ENCODE measurements around the gene GBF1. TPM values are rescaled to one million over a fixed set of nuclear protein-coding genes. Genes with fewer than 3 reads are reported as not detected.
A peak's percentile ranks its signal among the peaks of the same experiment; 100 is the strongest.

GBF1 gene
- total and polyA plus RNA-seq, 4 donors, result 6.0 to 27.2 (median 15.2) TPM

DNA sequence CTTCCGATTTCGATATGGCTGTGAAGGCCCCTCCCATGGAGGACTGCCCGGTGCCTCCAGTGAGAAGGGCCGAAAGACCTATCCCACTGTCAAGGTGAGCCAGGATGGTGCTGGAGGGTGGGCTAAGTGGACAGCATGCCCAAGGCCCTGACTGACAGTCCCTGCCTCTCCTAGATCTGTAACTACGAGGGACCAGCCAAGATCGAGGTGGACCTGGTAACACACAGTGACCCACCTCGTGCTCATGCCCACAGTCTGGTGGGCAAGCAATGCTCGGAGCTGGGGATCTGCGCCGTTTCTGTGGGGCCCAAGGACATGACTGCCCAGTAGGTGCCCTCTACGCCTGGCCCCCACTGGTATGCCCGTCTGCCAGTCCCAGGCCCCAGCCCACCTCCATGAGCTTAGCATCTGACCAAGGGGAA, 151.4 kb downstream of the GBF1 start:
- H3K4me1 ChIP-seq (ENCODE audit: control insufficient read depth in 4 of 4, insufficient read depth in 4 of 4, low read length in 3 of 4), result peaks cover 11 to 37% (median 17%) of the 10 kb centered on the region in 4 donors
- H3K36me3 ChIP-seq (ENCODE audit: control insufficient read depth in 4 of 4, insufficient read depth in 3 of 4, low read depth in 1 of 4, low read length in 3 of 4), result peaks cover 0 to 19% (median 2%) of the 10 kb centered on the region in 4 donors
- 93% methylated on average over 12 of the region's 12 CpGs for WGBS
- DNase-seq (ENCODE audit: low spot score), result no peak
- no peaks in the 10 kb centered on the region for H3K27me3 ChIP-seq (ENCODE audit: control insufficient read depth in 4 of 4, insufficient read depth in 4 of 4, low read length in 3 of 4)
- H3K4me3 ChIP-seq (ENCODE audit: low read depth in 1 of 3, low read length in 3 of 3), result peak overlapping the region in 1 of 3 donors; percentile 87
- no peak overlapping the region for H3K9ac ChIP-seq (ENCODE audit: low read depth in 1 of 2, low read length in 2 of 2)
- TF ChIP-seq FOXA1 (IDR thresholded peaks at IDR 0.05), result no peak
- no peak for TF ChIP-seq SP1 (IDR thresholded peaks at IDR 0.05)
- no peak for TF ChIP-seq FOXA2 (IDR thresholded peaks at IDR 0.05)
- TF ChIP-seq RAD21 (IDR thresholded peaks at IDR 0.05), result no peak
- TF ChIP-seq JUND (IDR thresholded peaks at IDR 0.05), result no peak
- TF ChIP-seq GABPA (IDR thresholded peaks at IDR 0.05 in 1 of 2, conservative IDR thresholded peaks at IDR 0.05 in 1 of 2), result no peak
- no peak for TF ChIP-seq NR2F2 (IDR thresholded peaks at IDR 0.05)
- TF ChIP-seq, protein P1, sequence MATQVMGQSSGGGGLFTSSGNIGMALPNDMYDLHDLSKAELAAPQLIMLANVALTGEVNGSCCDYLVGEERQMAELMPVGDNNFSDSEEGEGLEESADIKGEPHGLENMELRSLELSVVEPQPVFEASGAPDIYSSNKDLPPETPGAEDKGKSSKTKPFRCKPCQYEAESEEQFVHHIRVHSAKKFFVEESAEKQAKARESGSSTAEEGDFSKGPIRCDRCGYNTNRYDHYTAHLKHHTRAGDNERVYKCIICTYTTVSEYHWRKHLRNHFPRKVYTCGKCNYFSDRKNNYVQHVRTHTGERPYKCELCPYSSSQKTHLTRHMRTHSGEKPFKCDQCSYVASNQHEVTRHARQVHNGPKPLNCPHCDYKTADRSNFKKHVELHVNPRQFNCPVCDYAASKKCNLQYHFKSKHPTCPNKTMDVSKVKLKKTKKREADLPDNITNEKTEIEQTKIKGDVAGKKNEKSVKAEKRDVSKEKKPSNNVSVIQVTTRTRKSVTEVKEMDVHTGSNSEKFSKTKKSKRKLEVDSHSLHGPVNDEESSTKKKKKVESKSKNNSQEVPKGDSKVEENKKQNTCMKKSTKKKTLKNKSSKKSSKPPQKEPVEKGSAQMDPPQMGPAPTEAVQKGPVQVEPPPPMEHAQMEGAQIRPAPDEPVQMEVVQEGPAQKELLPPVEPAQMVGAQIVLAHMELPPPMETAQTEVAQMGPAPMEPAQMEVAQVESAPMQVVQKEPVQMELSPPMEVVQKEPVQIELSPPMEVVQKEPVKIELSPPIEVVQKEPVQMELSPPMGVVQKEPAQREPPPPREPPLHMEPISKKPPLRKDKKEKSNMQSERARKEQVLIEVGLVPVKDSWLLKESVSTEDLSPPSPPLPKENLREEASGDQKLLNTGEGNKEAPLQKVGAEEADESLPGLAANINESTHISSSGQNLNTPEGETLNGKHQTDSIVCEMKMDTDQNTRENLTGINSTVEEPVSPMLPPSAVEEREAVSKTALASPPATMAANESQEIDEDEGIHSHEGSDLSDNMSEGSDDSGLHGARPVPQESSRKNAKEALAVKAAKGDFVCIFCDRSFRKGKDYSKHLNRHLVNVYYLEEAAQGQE (IDR thresholded peaks at IDR 0.05), result no peak
- no peak for TF ChIP-seq TAF1 (conservative IDR thresholded peaks at IDR 0.05)
- no peak for TF ChIP-seq RXRA (IDR thresholded peaks at IDR 0.05)
- TF ChIP-seq CTCF (IDR thresholded peaks at IDR 0.05; ENCODE audit: low read depth, low read length, missing input control), result no peak
- no peak for TF ChIP-seq YY1 (IDR thresholded peaks at IDR 0.05)
- peak overlapping the region in 1 of 2 donors; percentile 96 for H3K27ac ChIP-seq (ENCODE audit: low read depth in 1 of 2, low read length in 2 of 2)
- H3K9me3 ChIP-seq (ENCODE audit: control insufficient read depth in 4 of 4, low read length in 3 of 4), result no peaks in the 10 kb centered on the region

- H3K4me1 ChIP-seq (ENCODE audit: control insufficient read depth in 4 of 4, insufficient read depth in 4 of 4, low read length in 3 of 4), result peaks cover 11 to 37% (median 17%) of the 10 kb centered on the region in 4 donors
- no peaks in the 10 kb centered on the region for H3K9me3 ChIP-seq (ENCODE audit: control insufficient read depth in 4 of 4, low read length in 3 of 4)
- TF ChIP-seq YY1 (IDR thresholded peaks at IDR 0.05) (no peak), RAD21 (IDR thresholded peaks at IDR 0.05) (no peak), GABPA (IDR thresholded peaks at IDR 0.05 in 1 of 2, conservative IDR thresholded peaks at IDR 0.05 in 1 of 2) (no peak)
- TF ChIP-seq, protein P1 (IDR thresholded peaks at IDR 0.05), result no peak
- H3K27me3 ChIP-seq (ENCODE audit: control insufficient read depth in 4 of 4, insufficient read depth in 4 of 4, low read length in 3 of 4), result no peaks in the 10 kb centered on the region
- H3K9ac ChIP-seq (ENCODE audit: low read depth in 1 of 2, low read length in 2 of 2), result no peak overlapping the region
- no peak for DNase-seq (ENCODE audit: low spot score)
- 95% methylated on average over 14 of the region's 14 CpGs for WGBS
- H3K36me3 ChIP-seq (ENCODE audit: control insufficient read depth in 4 of 4, insufficient read depth in 3 of 4, low read depth in 1 of 4, low read length in 3 of 4), result peaks cover 0 to 25% (median 3%) of the 10 kb centered on the region in 4 donors
- no peak overlapping the region for H3K4me3 ChIP-seq (ENCODE audit: low read depth in 1 of 3, low read length in 3 of 3)
- no peak overlapping the region for H3K27ac ChIP-seq (ENCODE audit: low read depth in 1 of 2, low read length in 2 of 2)
Measured at GRCh38 chr10:102397222-102398171, 152.2 kb downstream of the GBF1 start.
